Ovary (tissue), 9 donors: ENCODE measurements around the gene OR11A1. TPM values are rescaled to one million over a fixed set of nuclear protein-coding genes. Genes with fewer than 3 reads are reported as not detected.

ENCODE experiments used
- DNase-seq, 5 donors: peaks; one replicate each; pipeline ENCODE4 v3.0.0-alpha.2; 2019 to 2020
- H3K27ac ChIP-seq, 2 donors: fragments of 200-600 bp; one replicate each; pipeline versions ENCODE4 v1.5.1 to v1.8.0; 2019 to 2022
- H3K27me3 ChIP-seq: fragments of 200-600 bp; one replicate; pipeline ENCODE4 v1.8.0; 2022
- H3K36me3 ChIP-seq: fragments of 200-600 bp; sonication (generic); one replicate; pipeline ENCODE4 v1.5.1; 2019
- H3K4me1 ChIP-seq: one replicate; pipeline ENCODE4 v1.8.1; 2013; ENCODE audit warnings: mild to moderate bottlenecking, moderate library complexity; ENCODE audit not compliant: insufficient read depth
- H3K4me3 ChIP-seq: fragments of 200-600 bp; sonication (generic); one replicate; pipeline ENCODE4 v1.5.1; 2017
- H3K9me3 ChIP-seq, 2 donors: fragments of 200-600 bp in 1 of 2; sonication (generic) in 1 of 2; one replicate each; pipeline versions ENCODE4 v1.5.1 to v1.8.1; 2013 to 2019; ENCODE audit warnings: mild to moderate bottlenecking in 1 of 2, moderate library complexity in 1 of 2
- CTCF ChIP-seq, 3 donors: fragments of 450-650 bp in 2 of 3; fragments of 200-600 bp in 1 of 3; IDR thresholded peaks; one replicate each; pipeline versions ENCODE4 v1.5.1 to v1.8.0; 2016 to 2022; ENCODE audit warnings: antibody characterized with exemption in 3 of 3, mild to moderate bottlenecking in 1 of 3
- EP300 ChIP-seq: sonication (generic); formaldehyde crosslinking; IDR thresholded peaks from one replicate; pipeline ENCODE4 v1.6.1; 2017; ENCODE audit warnings: antibody characterized with exemption
- POLR2A ChIP-seq: fragments of 450-650 bp; IDR thresholded peaks from one replicate; pipeline ENCODE4 v1.6.1; 2017; ENCODE audit warnings: antibody characterized with exemption, mild to moderate bottlenecking, moderate library complexity
- WGBS, 3 donors: extraction: QIAGEN DNeasy Blood & Tissue Kit in 1 of 3; methylation state at CpG; one replicate each; pipeline versions ENCODE4 v1.1.5 to v1.1.7; 2013 to 2017; 5-methylcytosine and 5-hydroxymethylcytosine counted together
- intact Hi-C, 4 donors: fragments of 100-400 bp; cut with DNase I; formaldehyde crosslinking; loops; one replicate each; pipeline versions ENCODE4 v1.11.0 to v1.15.1; 2022 to 2023
- polyA plus RNA-seq, 2 donors: library from polyadenylated mRNA; stranded (reverse); fragments of 200-250 nt in 1 of 2; fragments of 350-450 nt in 1 of 2; fragmentation: Illumina TruSeq in 1 of 2; extraction: RNeasy Lipid Tissue Mini Kit (QIAGEN cat#74804) in 1 of 2; gene quantifications; one replicate each; pipeline ENCODE4 v1.2.3, GENCODE V29; 2013 to 2014
- total RNA-seq, 7 donors: library from RNA; depleted of rRNA in 2 of 7; stranded (reverse); fragments of >200 nt in 2 of 7; fragmentation: NEBNext Ultra II Directional in 3 of 7; extraction: Animal tissue kit (Norgen Biotek cat#: 25700) in 3 of 7; gene quantifications; one replicate each; pipeline versions ENCODE4 v1.1.0 to v1.2.4, GENCODE V29; 2016 to 2023
- donor health status: DM: no; HTN: no; CAD: no; lungs with moderate emphysema.
- donor health status: DM: no; HTN: no; CAD: no.
- donor health status: Bipolar disorder and iron deficiency.
- donor health status: DM: yes; HTN: yes; CAD: no.
- donor health status: DM: no; HTN: no; CAD: no.
- donor health status: DM: yes; HTN: yes; CAD: no.

The OR11A1 gene
- total and polyA plus RNA-seq, 9 donors: not detected

GRCh38 chr6:29496961-29497360, 40.1 kb upstream of the OR11A1 start:
- DNase-seq: no peak
- intact Hi-C loops: no loop called here
- TF ChIP-seq POLR2A: no peak
- TF ChIP-seq EP300: no peak
- TF ChIP-seq CTCF (IDR thresholded peaks at IDR 0.05): no peak
- H3K9me3 ChIP-seq: no peaks in the 10 kb centered on the region
- H3K4me3 ChIP-seq: no peak overlapping the region
- no peaks in the 10 kb centered on the region for H3K27me3 ChIP-seq
- no peaks in the 10 kb centered on the region for H3K36me3 ChIP-seq
- 72 to 78% (median 72%) methylated on average over 4 of the region's 4 CpGs for WGBS, 3 donors
- no peaks in the 10 kb centered on the region for H3K4me1 ChIP-seq
- H3K27ac ChIP-seq: no peak overlapping the region

GRCh38 chr6:29495571-29495970, 38.7 kb upstream of the OR11A1 start:
- H3K27ac ChIP-seq: no peak overlapping the region
- 49 to 62% (median 52%) methylated on average over 4 of the region's 4 CpGs for WGBS, 3 donors
- DNase-seq: no peak

GRCh38 chr6:29494131-29494530, 37.3 kb upstream of the OR11A1 start:
- Histone ChIP-seq H3K9me3 (no peaks in the 10 kb centered on the region), H3K27me3 (no peaks in the 10 kb centered on the region), H3K36me3 (no peaks in the 10 kb centered on the region), H3K4me3 (no peak overlapping the region), H3K4me1 (no peaks in the 10 kb centered on the region), H3K27ac (no peak overlapping the region)
- intact Hi-C loops: no loop called here
- DNase-seq: no peak
- 44 to 53% (median 52%) methylated on average over 2 of the region's 2 CpGs for WGBS, 3 donors
- TF ChIP-seq POLR2A (no peak), EP300 (no peak), CTCF (IDR thresholded peaks at IDR 0.05) (no peak)

More at GRCh38 chr6:29495571-29495970, 38.7 kb upstream of the OR11A1 start:
- intact Hi-C loops: no loop called here
- H3K27me3 ChIP-seq: no peaks in the 10 kb centered on the region
- H3K4me1 ChIP-seq: no peaks in the 10 kb centered on the region
- TF ChIP-seq CTCF (IDR thresholded peaks at IDR 0.05) (no peak), POLR2A (no peak)
- no peaks in the 10 kb centered on the region for H3K36me3 ChIP-seq
- no peaks in the 10 kb centered on the region for H3K9me3 ChIP-seq
- H3K4me3 ChIP-seq: no peak overlapping the region

GRCh38 chr6:29493261-29493660, 36.4 kb upstream of the OR11A1 start:
- DNase-seq: no peak
- no peak for TF ChIP-seq CTCF (IDR thresholded peaks at IDR 0.05)
- no peak for TF ChIP-seq EP300
- no peak for TF ChIP-seq POLR2A
- Histone ChIP-seq H3K27ac (no peak overlapping the region), H3K9me3 (no peaks in the 10 kb centered on the region), H3K36me3 (no peaks in the 10 kb centered on the region), H3K4me3 (no peak overlapping the region), H3K27me3 (no peaks in the 10 kb centered on the region), H3K4me1 (no peaks in the 10 kb centered on the region)
- intact Hi-C loops: no loop called here
- WGBS, 3 donors: 63 to 71% (median 65%) methylated on average over 2 of the region's 2 CpGs

- 51 to 60% (median 52%) methylated on average over 4 of the region's 4 CpGs for WGBS, 3 donors
- no peaks in the 10 kb centered on the region for H3K4me1 ChIP-seq
- no peak overlapping the region for H3K27ac ChIP-seq
- no peaks in the 10 kb centered on the region for H3K9me3 ChIP-seq
- no peaks in the 10 kb centered on the region for H3K27me3 ChIP-seq
- no peaks in the 10 kb centered on the region for H3K36me3 ChIP-seq
- TF ChIP-seq CTCF (IDR thresholded peaks at IDR 0.05): no peak
- TF ChIP-seq EP300: no peak
- intact Hi-C loops: no loop called here
- no peak overlapping the region for H3K4me3 ChIP-seq
- DNase-seq: no peak
Measured at GRCh38 chr6:29491574-29491973, 34.7 kb upstream of the OR11A1 start.
